Left lung (tissue), 10 donors: Measurements from ENCODE around the gene SVOPL. TPM values are rescaled to one million over a fixed set of nuclear protein-coding genes. Genes with fewer than 3 reads are reported as not detected.

Experiments used
- ATAC-seq: fragments of 200-7000 bp; cut with Tn5 transposase; one replicate; pipeline ENCODE4 v1.9.1; 2020; ENCODE audit warnings: moderate library complexity
- DNase-seq, 4 donors: peaks; one replicate each; pipeline ENCODE4 v3.0.0-alpha.2; 2013 to 2020
- H3K27ac ChIP-seq, 2 donors: fragments of 200-600 bp; sonication (generic) in 1 of 2; one replicate each; pipeline versions ENCODE4 v1.5.0 to v1.8.0; 2020 to 2021
- H3K27me3 ChIP-seq, 2 donors: fragments of 200-600 bp; sonication (generic) in 1 of 2; one replicate each; pipeline versions ENCODE4 v1.5.0 to v1.8.0; 2020 to 2021
- H3K36me3 ChIP-seq, 2 donors: fragments of 200-600 bp; sonication (generic) in 1 of 2; one replicate each; pipeline versions ENCODE4 v1.5.0 to v1.8.0; 2020 to 2021
- H3K4me1 ChIP-seq, 2 donors: fragments of 200-600 bp; one replicate each; pipeline ENCODE4 v1.8.0; 2021
- H3K4me3 ChIP-seq, 2 donors: fragments of 200-600 bp; sonication (generic) in 1 of 2; one replicate each; pipeline versions ENCODE4 v1.5.0 to v1.8.0; 2020 to 2021; ENCODE audit warnings: mild to moderate bottlenecking in 1 of 2
- H3K9me3 ChIP-seq, 2 donors: fragments of 200-600 bp; sonication (generic) in 1 of 2; one replicate each; pipeline versions ENCODE4 v1.5.0 to v1.8.0; 2020 to 2021
- intact Hi-C, 2 donors: fragments of 100-400 bp; cut with DNase I; formaldehyde crosslinking; loops; one replicate each; pipeline versions ENCODE4 v1.11.2 to v1.14.2; 2022
- polyA plus RNA-seq, 6 donors: library from polyadenylated mRNA; unstranded; fragments of 120-200 nt; gene quantifications; one replicate each; pipeline ENCODE4 v1.2.1, GENCODE V29; 2013; ENCODE audit not compliant: insufficient read length in 6 of 6
- total RNA-seq, 2 donors: library from RNA; stranded (reverse); fragmentation: NEBNext Ultra II Directional; extraction: Animal tissue kit (Norgen Biotek cat#: 25700); gene quantifications; one replicate each; pipeline ENCODE4 v1.2.1, GENCODE V29; 2021
- TF ChIP-seq, protein P1 (sequence below), 2 donors: fragments of 200-600 bp; sonication (generic) in 1 of 2; IDR thresholded peaks; one replicate each; pipeline versions ENCODE4 v1.5.0 to v1.8.0; 2021; ENCODE audit warnings: antibody characterized with exemption in 2 of 2
- donor health status: DM: no; HTN: yes; CAD: no.
- donor health status: DM: no; HTN: no; CAD: no.

SVOPL gene
- total and polyA plus RNA-seq, 8 donors, result 0.26 to 3.8 (median 2.5) TPM; not detected in 1

DNA sequence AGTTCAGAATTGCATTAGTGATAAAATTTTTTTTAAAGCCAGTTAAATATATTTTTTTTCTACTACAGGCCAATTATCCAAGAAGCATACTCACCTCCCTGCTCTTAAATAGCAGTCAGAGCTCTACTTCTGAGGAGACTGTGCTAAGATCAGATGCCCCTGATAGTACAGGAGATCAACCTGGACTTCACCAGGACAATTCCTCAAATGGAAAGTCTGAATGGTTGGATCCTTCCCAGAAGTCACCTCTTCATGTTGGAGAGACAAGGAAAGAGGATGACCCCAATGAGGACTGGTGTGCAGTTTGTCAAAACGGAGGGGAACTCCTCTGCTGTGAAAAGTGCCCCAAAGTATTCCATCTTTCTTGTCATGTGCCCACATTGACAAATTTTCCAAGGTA, 122.0 kb downstream of the SVOPL start:
- no peak overlapping the region for H3K27ac ChIP-seq
- no peaks in the 10 kb centered on the region for H3K27me3 ChIP-seq
- H3K36me3 ChIP-seq, result peaks cover 0 to 70% of the 10 kb centered on the region in 2 donors
- no peaks in the 10 kb centered on the region for H3K4me1 ChIP-seq
- DNase-seq (no peak), ATAC-seq (no peak)
- TF ChIP-seq, protein P1, sequence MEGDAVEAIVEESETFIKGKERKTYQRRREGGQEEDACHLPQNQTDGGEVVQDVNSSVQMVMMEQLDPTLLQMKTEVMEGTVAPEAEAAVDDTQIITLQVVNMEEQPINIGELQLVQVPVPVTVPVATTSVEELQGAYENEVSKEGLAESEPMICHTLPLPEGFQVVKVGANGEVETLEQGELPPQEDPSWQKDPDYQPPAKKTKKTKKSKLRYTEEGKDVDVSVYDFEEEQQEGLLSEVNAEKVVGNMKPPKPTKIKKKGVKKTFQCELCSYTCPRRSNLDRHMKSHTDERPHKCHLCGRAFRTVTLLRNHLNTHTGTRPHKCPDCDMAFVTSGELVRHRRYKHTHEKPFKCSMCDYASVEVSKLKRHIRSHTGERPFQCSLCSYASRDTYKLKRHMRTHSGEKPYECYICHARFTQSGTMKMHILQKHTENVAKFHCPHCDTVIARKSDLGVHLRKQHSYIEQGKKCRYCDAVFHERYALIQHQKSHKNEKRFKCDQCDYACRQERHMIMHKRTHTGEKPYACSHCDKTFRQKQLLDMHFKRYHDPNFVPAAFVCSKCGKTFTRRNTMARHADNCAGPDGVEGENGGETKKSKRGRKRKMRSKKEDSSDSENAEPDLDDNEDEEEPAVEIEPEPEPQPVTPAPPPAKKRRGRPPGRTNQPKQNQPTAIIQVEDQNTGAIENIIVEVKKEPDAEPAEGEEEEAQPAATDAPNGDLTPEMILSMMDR (IDR thresholded peaks at IDR 0.05), result no peak
- no peaks in the 10 kb centered on the region for H3K9me3 ChIP-seq
- intact Hi-C loops, result no loop called here
- H3K4me3 ChIP-seq, result no peak overlapping the region

DNA sequence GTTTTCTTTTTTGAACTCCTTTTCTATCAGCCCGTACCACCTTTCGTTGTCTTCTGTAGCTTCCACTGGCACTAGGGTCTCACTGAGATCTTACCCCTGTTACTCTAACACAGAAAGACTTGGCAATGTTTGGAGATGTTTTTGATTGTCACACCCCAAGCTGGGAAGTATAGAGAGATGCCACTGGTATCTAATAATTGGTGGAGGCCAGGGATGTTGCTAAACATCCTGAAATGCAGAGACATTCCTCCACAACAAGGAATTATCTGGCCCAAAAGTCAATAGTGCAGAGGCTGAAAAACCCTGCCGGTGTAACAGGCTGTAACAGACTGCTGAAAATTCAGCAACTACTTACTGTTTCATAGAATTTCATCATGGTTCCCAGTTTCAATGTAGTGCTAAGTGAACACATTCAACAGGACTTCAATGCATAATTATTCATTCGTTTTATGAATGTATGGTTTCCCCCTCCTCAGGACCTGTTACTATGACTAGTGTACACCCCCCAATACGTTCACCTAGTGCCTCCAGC, 125.2 kb downstream of the SVOPL start:
- ATAC-seq, result no peak
- peaks cover 0 to 63% of the 10 kb centered on the region in 2 donors for H3K36me3 ChIP-seq
- intact Hi-C loops, result no loop called here

DNA sequence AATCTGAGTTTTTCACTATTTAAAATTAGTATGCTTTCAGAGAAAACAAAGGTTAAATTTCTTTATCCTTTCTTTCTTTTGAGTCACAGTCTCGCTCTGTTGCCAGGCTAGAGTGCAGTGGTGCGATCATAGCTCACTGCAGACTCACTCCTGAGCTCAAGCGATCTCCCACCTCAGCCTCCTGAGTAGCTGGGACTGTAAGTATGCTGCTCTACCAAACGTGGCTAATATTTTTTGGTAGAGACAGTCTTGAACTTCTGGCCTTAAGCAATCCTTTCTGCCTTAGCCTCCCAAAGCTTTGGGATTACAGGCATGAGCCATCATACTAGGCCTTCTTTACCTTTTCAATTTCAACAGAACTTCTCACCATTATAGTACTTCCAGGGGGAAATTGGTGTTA, 127.4 kb downstream of the SVOPL start:
- TF ChIP-seq, protein P1 (IDR thresholded peaks at IDR 0.05), result no peak
- Histone ChIP-seq H3K4me1 (no peaks in the 10 kb centered on the region), H3K27ac (no peak overlapping the region), H3K4me3 (no peak overlapping the region), H3K27me3 (no peaks in the 10 kb centered on the region), H3K9me3 (no peaks in the 10 kb centered on the region), H3K36me3 (peaks cover 0 to 63% of the 10 kb centered on the region in 2 donors)
- DNase-seq (no peak), ATAC-seq (no peak)
- intact Hi-C loops, result no loop called here

More for the DNA sequence above, 125.2 kb downstream of the SVOPL start:
- no peak for DNase-seq
- Histone ChIP-seq H3K9me3 (no peaks in the 10 kb centered on the region), H3K27ac (no peak overlapping the region), H3K27me3 (no peaks in the 10 kb centered on the region), H3K4me1 (no peaks in the 10 kb centered on the region), H3K4me3 (no peak overlapping the region)
- TF ChIP-seq, protein P1 (IDR thresholded peaks at IDR 0.05), result no peak

DNA sequence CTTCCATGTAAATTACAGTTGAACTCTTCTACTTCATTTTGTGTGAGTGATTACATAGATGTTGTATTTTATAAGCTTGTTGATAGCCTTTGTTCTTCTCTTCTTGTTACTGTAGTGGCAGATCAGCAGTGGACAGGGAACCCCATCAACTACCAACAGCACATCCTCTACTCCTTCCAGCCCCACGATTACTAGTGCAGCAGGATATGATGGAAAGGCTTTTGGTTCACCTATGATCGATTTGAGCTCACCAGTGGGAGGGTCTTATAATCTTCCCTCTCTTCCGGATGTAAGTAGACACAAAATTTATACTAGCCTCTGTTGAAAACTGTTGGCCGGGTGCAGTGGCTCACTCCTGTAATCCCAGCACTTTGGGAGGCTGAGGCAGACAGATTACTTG, 130.4 kb downstream of the SVOPL start:
- TF ChIP-seq, protein P1 (IDR thresholded peaks at IDR 0.05), result no peak
- no peaks in the 10 kb centered on the region for H3K27me3 ChIP-seq
- no peak overlapping the region for H3K27ac ChIP-seq
- H3K4me3 ChIP-seq, result no peak overlapping the region
- no peak for DNase-seq
- H3K36me3 ChIP-seq, result peaks cover 0 to 80% of the 10 kb centered on the region in 2 donors
- no peaks in the 10 kb centered on the region for H3K4me1 ChIP-seq
- no peak for ATAC-seq
- intact Hi-C loops, result no loop called here
- peaks cover 4 to 17% of the 10 kb centered on the region in 2 donors for H3K9me3 ChIP-seq

DNA sequence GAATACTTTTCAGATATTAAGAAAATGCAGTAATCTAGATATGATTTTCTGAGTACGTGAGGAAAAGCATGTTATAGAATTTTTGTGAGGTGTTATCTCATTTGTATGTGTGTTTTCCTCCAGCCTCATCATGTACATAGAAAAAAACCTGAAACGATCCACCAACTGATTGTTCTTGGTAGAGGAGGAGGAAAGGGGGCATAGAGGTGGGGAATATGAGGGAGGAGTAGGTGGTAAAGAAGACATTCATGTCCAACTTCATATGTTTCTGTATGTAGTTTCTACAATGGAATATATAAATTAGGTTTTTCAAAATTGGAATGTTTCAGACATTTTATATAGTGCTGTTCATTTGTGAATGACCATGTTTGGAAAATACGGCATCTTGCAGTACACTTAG, 131.7 kb downstream of the SVOPL start:
- Histone ChIP-seq H3K27ac (no peak overlapping the region), H3K4me3 (no peak overlapping the region), H3K36me3 (peaks cover 0 to 89% of the 10 kb centered on the region in 2 donors), H3K4me1 (no peaks in the 10 kb centered on the region), H3K27me3 (no peaks in the 10 kb centered on the region), H3K9me3 (peaks cover 8 to 30% of the 10 kb centered on the region in 2 donors)
- DNase-seq (no peak), ATAC-seq (no peak)
- intact Hi-C loops, result no loop called here
- TF ChIP-seq, protein P1 (IDR thresholded peaks at IDR 0.05), result no peak
